ENCODE measurements around the gene MED17.

- TF ChIP-seq GATA3 (IDR thresholded peaks at IDR 0.05; ENCODE audit: low read depth, low read length): no peak
- TF ChIP-seq GATA2 (IDR thresholded peaks at IDR 0.05; ENCODE audit: low read depth, low read length): no peak
Observed at GRCh38 chr11:93844568-93844967, 60.5 kb downstream of the MED17 start.

Measured in SH-SY5Y (cell line).